ENCODE results near the gene SORBS1.

GRCh38 chr10:95429639-95430038 lies 131.5 kb downstream of the SORBS1 start:
- TF ChIP-seq GABPB1 (CRISPR knock-in tag; IDR thresholded peaks at IDR 0.05) (no peak), CTCF (IDR thresholded peaks at IDR 0.05) (no peak), ATF6 (CRISPR knock-in tag; IDR thresholded peaks at IDR 0.05) (no peak), ERG (CRISPR knock-in tag; IDR thresholded peaks at IDR 0.05) (no peak), ESRRA (CRISPR knock-in tag; IDR thresholded peaks at IDR 0.05; ENCODE audit: borderline replicate concordance) (no peak)

Measured in WTC11 (cell line).